Right lobe of liver (tissue), 6 donors: ENCODE measurements around the gene ENPP6. TPM values are rescaled to one million over a fixed set of nuclear protein-coding genes. Genes with fewer than 3 reads are reported as not detected.

Source experiments
- ATAC-seq, 4 donors: fragments of 200-7000 bp; cut with Tn5 transposase; one replicate each; pipeline ENCODE4 v1.9.1; 2020; ENCODE audit warnings: mild to moderate bottlenecking in 4 of 4, moderate library complexity in 4 of 4
- DNase-seq, 3 donors: peaks; one replicate each; pipeline ENCODE4 v3.0.0-alpha.2; 2020
- H3K27ac ChIP-seq, 3 donors: fragments of 200-600 bp; one replicate each; pipeline ENCODE4 v1.8.0; 2022
- H3K27me3 ChIP-seq, 2 donors: fragments of 200-600 bp; one replicate each; pipeline ENCODE4 v1.8.0; 2022
- H3K36me3 ChIP-seq, 4 donors: fragments of 200-600 bp; sonication (generic) in 1 of 4; one replicate each; pipeline versions ENCODE4 v1.5.1 to v1.8.0; 2017 to 2022; ENCODE audit warnings: control low read depth in 1 of 4
- H3K4me1 ChIP-seq, 4 donors: fragments of 200-600 bp; sonication (generic) in 1 of 4; one replicate each; pipeline versions ENCODE4 v1.5.1 to v1.8.0; 2017 to 2022; ENCODE audit warnings: control low read depth in 1 of 4
- H3K4me3 ChIP-seq, 3 donors: fragments of 200-600 bp; one replicate each; pipeline ENCODE4 v1.8.0; 2022
- H3K9me3 ChIP-seq, 4 donors: fragments of 200-600 bp; sonication (generic) in 1 of 4; one replicate each; pipeline versions ENCODE4 v1.5.1 to v1.8.0; 2017 to 2022; ENCODE audit warnings: control low read depth in 1 of 4
- CTCF ChIP-seq, 4 donors: fragments of 200-600 bp in 3 of 4; fragments of 450-650 bp in 1 of 4; IDR thresholded peaks; one replicate each; pipeline versions ENCODE4 v1.5.1 to v1.8.0; 2016 to 2022; ENCODE audit warnings: antibody characterized with exemption in 4 of 4, mild to moderate bottlenecking in 2 of 4
- POLR2A ChIP-seq: fragments of 450-650 bp; IDR thresholded peaks from one replicate; pipeline ENCODE4 v1.6.1; 2017; ENCODE audit warnings: antibody characterized with exemption, mild to moderate bottlenecking
- WGBS: methylation state at CpG from one replicate; pipeline ENCODE4 v1.1.6; 2018; ENCODE audit warnings: low coverage, low lambda C conversion rate; ENCODE audit not compliant: insufficient coverage; ENCODE audit errors: missing lambda C conversion rate; 5-methylcytosine and 5-hydroxymethylcytosine counted together
- intact Hi-C, 2 donors: fragments of 100-400 bp; cut with DNase I; formaldehyde crosslinking; loops; one replicate each; pipeline versions ENCODE4 v1.11.2 to v1.14.1; 2022
- total RNA-seq, 6 experiments: library from RNA; depleted of rRNA in 2 of 6; stranded (reverse); fragments of >200 nt in 2 of 6; fragmentation: NEBNext Ultra II Directional in 3 of 6; extraction: Animal tissue kit (Norgen Biotek cat#: 25700) in 3 of 6; gene quantifications; one replicate each; pipeline versions ENCODE4 v1.1.0 to v1.2.4, GENCODE V29; 2016 to 2023
- donor health status: DM: no; HTN: yes; CAD: no.
- donor health status: DM: no; HTN: no; CAD: no.
- donor health status: DM: no; HTN: no; CAD: no.
- donor health status: DM: no; HTN: yes; CAD: no.
- donor health status: DM: no; HTN: yes; CAD: no.

Gene ENPP6
- total RNA-seq, 6 experiments from 2014 or later: 0.06 to 0.42 TPM; not detected in 4

- intact Hi-C loops: no loop called here
- Histone ChIP-seq H3K9me3 (no peaks in the 10 kb centered on the region), H3K4me3 (no peak overlapping the region), H3K4me1 (peaks cover 0 to 28% (median 9%) of the 10 kb centered on the region in 4 donors), H3K36me3 (no peaks in the 10 kb centered on the region), H3K27me3 (no peaks in the 10 kb centered on the region), H3K27ac (no peak overlapping the region)
- peak; percentile 49 to 68 (median 62) for ATAC-seq
- TF ChIP-seq CTCF (IDR thresholded peaks at IDR 0.05): peak; percentile 37 to 94 (median 56)
- no peak for TF ChIP-seq POLR2A
- WGBS: 68% methylated on average over 7 of the region's 14 CpGs
- peak; percentile 52 to 80 (median 70) for DNase-seq
Observed at GRCh38 chr4:184100297-184100885, 117.3 kb downstream of the ENPP6 start.

- TF ChIP-seq CTCF (IDR thresholded peaks at IDR 0.05) (no peak), POLR2A (no peak)
- no peak for ATAC-seq
- intact Hi-C loops: no loop called here
Observed at GRCh38 chr4:184099535-184099966, 118.1 kb downstream of the ENPP6 start.

DNA sequence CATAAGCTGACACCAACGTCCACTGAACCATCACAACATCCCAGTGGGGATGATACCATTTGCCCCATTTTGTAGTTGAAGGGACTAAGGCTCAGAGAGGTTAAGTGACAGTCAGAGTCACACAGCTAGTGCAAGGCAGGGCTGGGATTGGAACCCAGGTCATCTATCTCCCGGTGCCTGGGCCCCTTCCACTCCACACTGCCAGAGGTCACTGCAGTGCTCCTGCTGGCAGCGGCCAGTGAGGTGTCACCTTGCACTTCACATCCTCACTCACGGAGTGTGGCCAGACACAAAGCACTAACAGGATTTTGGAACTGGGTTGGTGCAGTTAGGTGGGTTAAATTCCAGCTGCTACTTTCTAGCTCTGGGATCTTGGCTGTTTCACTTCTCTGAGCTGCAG, 118.7 kb downstream of the ENPP6 start:
- H3K4me1 ChIP-seq: peaks cover 0 to 14% (median 4%) of the 10 kb centered on the region in 4 donors
- H3K9me3 ChIP-seq: no peaks in the 10 kb centered on the region
- 76% methylated on average over 3 of the region's 4 CpGs for WGBS
- DNase-seq (no peak), ATAC-seq (no peak)
- H3K27me3 ChIP-seq: no peaks in the 10 kb centered on the region
- H3K36me3 ChIP-seq: no peaks in the 10 kb centered on the region
- intact Hi-C loops: no loop called here
- TF ChIP-seq POLR2A: no peak
- TF ChIP-seq CTCF (IDR thresholded peaks at IDR 0.05): no peak
- H3K27ac ChIP-seq: no peak overlapping the region
- H3K4me3 ChIP-seq: no peak overlapping the region

More at GRCh38 chr4:184099535-184099966, 118.1 kb downstream of the ENPP6 start:
- no peak for DNase-seq
- Histone ChIP-seq H3K27ac (no peak overlapping the region), H3K36me3 (no peaks in the 10 kb centered on the region), H3K9me3 (no peaks in the 10 kb centered on the region), H3K4me3 (no peak overlapping the region), H3K4me1 (peaks cover 0 to 20% (median 5%) of the 10 kb centered on the region in 4 donors), H3K27me3 (no peaks in the 10 kb centered on the region)
- 80% methylated on average over 8 of the region's 10 CpGs for WGBS

DNA sequence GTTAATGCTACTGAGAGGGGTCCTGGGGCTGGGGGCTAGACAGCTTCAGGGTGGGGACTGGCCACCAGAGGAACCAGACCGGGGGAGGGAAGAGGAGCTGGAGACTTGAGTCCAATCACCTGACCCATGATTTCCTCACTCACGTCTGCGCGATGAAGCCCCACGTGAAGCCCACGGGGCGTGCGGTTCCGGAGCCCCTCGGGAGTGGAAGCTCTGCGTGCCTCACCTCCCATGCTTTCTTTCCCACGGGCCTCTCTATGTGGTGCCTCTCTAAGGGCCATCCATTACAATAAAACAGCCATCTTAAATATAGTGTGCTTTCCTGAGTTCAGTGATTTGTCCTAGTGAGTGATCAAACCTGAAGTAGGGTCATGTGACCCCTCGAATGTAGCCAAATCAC, 119.9 kb downstream of the ENPP6 start:
- DNase-seq (no peak), ATAC-seq (no peak)
- Histone ChIP-seq H3K4me1 (peaks cover 0 to 3% (median 0%) of the 10 kb centered on the region in 4 donors), H3K27me3 (no peaks in the 10 kb centered on the region), H3K27ac (no peak overlapping the region), H3K4me3 (no peak overlapping the region), H3K36me3 (no peaks in the 10 kb centered on the region), H3K9me3 (no peaks in the 10 kb centered on the region)
- intact Hi-C loops: no loop called here
- TF ChIP-seq POLR2A (no peak), CTCF (IDR thresholded peaks at IDR 0.05) (no peak)
- 63% methylated on average over 1 of the region's 13 CpGs for WGBS
